Measurements from ENCODE around the gene PPARG.

- TF ChIP-seq EP300 (IDR thresholded peaks at IDR 0.05) (no peak), POLR2AphosphoS5 (IDR thresholded peaks at IDR 0.05) (no peak), CTCF (IDR thresholded peaks at IDR 0.05) (no peak)
Measured at GRCh38 chr3:12430086-12430485, 141.2 kb downstream of the PPARG start.

All from sigmoid colon (tissue), 4 donors.